COLO829 (cell line): ENCODE results near the gene PCNX2.
A peak's percentile ranks its signal among the peaks of the same experiment; 100 is the strongest.

ENCODE experiments used
- DNase-seq: peaks from one replicate; pipeline ENCODE4 v3.0.0; 2012; ENCODE audit warnings: low spot score

Gene PCNX2

DNA sequence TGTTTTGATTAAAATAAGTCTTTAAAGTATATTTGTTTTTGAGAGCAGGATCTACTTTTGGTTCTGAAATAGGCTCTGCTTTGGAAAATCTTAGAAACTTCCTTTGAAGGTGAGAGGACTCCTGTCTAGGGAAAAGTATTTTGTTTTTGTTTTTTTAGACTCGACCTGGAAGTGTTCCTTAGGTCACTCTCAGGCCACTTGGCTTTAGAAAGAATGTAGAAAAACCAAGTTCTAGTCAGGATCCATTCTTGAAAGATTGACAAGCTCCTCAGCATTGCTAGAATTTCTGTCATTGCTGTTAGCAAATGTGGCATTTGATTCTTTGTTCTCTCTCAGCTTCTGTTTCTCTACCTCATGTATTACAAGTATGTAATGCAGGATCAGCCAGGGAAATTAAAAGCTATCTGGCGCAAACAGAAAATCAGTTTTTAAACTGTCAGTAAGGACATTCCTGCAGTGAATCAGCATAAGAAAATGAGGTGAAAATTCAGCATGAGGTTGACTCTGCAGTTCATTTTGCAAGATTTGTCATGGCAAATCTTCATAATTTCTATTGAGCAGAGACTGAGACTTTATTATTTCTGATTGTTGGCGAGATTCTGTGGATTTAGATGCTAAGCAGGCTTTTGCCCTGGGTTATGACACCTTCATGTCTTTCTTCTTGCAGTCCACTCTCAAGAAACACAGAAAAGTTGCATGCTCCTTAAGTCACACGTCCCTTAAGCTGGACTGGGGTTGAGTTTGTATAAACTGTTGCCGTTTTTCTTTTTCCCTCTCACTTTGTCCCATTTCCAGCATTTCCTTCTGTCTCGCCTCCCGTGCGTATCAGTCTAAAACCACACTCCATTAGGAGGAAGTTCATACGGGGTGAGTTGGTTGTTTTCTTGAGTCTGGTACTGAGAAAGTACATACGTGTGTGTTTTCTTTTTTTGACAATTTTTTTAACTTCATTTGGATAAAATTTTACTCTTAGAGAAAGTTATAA lies 332.5 kb downstream of the PCNX2 start:
- DNase-seq = no peak

- DNase-seq = no peak
Observed at GRCh38 chr1:232958067-232958466, 337.5 kb downstream of the PCNX2 start.

DNA sequence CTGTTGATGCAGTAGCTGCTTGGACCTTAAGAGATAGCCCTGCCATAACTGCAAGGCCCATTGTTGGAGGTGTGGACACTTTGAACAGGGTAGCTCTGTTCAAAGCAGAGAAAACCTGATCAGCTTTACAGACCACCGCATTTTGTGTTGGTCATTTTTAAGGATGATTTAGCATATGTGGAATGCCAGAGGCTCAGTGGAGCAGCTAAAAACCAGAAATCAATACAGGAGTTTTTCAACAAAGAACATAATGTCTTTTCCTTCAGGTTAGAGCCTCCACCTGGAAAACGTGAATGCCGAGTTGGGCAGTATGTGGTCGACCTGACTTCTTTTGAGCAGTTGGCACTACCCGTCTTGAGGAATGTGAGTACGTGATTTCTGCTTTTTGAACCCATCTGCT lies 339.4 kb downstream of the PCNX2 start:
- no peak for DNase-seq

DNA sequence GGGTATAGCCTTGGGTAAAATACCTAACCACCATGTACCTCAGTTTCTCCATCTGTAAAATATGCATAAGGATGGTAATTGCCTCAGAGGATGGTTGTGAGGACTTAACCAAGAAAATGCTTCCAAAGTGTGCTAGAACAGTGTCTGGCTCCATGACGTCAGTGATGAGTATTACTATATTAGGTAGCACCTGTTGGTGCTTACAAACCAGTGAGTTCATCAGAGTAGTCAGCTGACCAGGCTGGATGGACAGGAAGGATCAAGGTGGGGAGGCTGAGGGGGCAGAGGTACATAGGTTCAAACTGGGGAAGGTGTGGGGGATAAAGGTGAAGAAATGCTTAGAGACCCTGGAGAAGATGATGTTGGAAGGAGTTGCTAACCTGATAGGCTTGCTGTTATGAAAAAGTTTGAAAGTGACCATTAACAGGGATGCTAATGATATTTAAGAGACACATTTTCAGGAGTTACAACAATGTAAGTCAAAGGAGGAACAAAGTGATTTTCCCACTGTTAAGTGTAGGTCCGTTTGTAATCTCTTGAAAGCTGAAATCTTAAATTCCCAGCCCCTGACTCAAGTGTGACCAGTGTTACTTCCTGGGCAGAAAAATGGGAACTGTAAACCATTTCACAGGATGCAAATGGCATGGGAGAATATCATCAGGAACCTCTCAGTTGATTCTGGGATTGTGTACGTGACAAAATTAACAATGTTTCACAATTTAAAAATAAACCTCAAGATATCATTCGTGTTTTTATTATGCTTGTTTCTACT lies 340.7 kb downstream of the PCNX2 start:
- no peak for DNase-seq

- peak; percentile 84 for DNase-seq
Observed at GRCh38 chr1:232952514-232953499, 342.7 kb downstream of the PCNX2 start.

- no peak for DNase-seq
Observed at GRCh38 chr1:232951605-232952004, 343.9 kb downstream of the PCNX2 start.

DNA sequence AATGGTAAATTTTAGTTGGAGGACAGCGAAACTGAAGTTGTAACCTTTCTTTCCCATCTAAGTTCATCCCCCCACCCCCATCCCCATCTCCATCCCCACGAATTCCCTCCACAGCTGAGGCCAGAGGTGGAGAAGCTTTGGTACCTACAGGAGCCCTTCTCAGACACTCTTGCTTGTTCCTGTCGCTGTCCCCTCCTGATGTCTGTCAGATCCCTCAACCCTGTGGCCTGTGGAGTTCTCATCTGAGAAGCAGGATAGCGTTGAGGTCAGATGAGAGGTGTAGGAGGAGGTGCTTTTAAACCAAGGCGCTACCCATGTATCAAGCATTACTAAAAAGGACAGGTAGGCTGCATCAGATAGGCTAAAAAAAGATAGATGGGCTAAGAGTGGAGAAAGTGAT lies 344.3 kb downstream of the PCNX2 start:
- DNase-seq = no peak

DNA sequence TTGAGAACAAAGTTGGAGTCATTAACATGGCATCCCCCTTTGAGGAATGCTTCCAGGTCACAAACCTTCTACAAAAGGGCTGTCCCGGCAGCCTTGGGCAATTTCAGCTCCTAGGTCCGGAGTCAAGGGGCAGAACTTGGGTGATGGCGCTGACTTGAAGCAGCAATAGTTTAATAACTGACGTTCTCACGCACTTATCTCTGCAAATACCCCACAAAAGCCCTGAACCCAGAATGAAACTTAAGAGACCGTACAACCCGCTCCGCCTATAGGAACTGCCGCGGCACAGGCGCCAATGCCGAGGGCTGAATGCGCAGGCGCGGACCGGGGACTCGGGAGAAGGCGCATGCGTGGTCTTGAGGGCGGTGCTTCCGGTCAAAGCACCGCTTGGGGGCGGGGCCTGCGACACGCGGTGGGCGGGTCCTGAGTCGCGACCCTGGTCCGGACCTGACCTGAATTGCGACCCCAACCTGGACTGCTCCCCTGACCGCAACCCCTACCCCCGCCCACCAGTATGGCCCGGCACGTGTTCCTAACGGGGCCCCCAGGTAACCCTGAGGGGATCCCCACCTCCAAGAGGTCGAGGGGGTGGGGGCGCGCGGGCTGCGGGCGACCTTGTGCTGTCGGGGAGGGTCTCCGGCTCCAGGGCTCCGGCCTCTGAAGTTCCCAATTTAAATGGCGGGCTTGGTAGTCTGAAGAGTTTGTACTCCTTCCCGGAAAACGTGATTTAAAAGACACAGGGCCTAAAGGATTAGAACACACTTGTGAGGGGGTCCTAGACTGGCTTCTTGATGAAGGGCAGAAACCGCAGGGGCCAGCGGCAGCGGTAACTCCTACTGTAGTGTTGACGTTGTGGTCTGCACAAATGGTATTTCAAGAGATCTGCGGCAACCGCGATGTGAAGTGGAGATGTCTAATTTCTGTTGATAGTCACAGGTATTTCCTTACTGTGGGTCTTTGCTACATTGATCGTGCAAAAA lies 345.0 kb downstream of the PCNX2 start, which contains the start of gene NTPCR:
NTPCR (plus strand) TSS at position 415 of the 980 bp plus-strand sequence; CDS start at position 515, 100 bp downstream.
- DNase-seq = peak; percentile 99

GRCh38 chr1:232949636-232950196 lies 345.8 kb downstream of the PCNX2 start:
- no peak for DNase-seq

GRCh38 chr1:232944347-232944746 lies 351.2 kb downstream of the PCNX2 start:
- no peak for DNase-seq

DNA sequence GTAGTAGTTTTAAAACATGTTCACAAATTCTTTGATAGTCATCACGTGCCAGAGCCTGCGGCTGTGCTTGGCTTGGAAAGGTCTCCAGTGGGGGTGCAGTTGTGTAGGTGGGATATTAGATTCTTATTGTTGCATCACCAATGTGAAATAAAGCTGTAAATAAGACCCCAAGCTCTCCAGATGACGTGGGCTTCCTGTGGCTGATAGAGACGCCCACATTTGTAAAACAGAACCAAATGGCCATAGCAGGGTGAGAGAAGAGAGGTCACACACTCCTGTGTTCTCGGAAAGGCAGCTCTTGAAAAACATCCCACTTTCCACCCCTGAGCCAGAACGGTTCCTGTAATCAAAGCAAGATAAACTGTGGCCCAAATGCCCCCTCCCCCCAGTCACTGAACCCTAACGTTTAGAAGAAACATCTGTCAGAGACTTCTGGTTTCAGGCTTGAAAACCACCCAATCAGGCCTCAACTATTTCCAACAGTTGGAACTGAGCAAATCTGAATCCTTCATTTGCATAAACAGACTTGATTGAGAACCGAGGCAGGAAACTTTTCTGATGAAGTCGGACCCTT lies 351.8 kb downstream of the PCNX2 start:
- DNase-seq = no peak

DNA sequence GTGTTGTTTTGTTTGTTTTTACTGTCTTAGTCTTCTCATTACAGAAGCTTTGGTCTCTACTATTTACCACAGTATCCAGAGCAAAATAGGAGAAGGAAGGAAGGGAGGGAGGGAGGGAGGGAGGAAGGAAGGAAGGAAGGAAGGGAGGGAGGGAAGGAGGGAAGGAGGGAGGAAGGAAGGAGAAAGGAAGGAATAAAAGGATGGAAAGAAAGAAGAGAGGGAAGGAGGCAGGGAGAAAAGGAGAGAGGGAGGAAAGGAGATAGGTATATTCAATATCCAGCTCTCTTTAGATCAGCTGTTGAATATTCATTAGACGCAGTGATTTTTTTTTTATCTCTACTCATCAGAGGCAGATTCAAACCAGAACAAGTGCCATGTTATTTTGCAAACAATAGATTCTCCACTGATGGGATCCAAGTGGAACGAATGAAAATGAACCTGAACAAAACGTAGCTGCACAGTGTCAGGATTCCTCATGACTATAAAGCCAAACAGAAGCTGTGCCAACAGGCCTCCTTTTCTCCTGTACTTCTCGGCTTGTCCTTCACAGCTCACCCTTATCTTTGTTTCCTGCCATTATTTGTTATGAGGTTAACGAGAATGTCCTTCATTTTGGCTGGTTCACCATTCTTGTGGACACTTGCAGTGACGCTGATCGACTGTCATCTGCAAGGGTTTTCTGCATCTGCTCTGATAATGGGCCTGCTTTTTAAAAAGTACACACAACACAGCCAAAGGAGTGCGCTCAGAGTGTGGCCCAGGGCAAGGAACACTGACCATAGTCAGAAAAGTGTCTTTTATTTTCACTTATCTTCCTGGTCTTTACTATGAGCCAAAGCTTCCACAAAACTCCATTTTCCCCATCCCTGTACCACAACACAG lies 352.9 kb downstream of the PCNX2 start:
- DNase-seq = no peak

DNA sequence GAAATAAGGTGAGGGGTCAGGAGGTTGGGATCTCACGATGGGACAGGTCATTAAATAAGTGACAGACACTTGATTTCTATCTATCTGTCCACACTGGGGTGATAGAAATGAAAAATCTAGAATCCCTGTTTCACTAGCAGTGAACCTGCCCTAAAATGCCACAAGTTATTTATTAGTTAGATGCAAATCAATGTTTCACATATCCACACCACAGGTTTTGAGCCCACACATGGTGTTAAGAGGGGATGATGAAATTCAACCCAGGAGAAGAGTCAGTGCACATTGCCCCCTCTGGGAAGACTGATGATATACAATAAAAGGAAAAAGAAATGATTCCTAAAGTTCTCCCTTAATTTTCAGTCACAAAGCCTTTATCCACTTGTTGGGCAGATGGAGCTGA lies 355.3 kb downstream of the PCNX2 start:
- DNase-seq = no peak

DNA sequence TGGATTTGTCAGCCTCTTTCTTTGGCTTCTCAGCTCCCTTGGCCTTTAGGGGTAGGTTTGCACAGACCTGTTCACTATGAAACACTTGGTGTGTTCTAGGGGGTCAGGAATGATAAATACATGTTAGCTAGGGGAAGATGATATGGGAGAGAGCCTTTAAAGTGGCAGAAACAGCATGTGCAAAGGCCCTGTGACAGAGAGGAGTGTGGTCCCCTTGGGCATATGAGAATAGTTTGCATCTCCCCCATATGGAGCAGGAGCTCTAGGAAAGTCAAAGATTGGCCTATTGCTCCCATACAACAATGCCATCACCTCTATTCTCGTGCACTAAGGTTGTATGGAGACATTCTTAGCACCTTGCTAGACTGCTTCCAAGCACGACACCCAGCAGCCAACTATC lies 355.8 kb downstream of the PCNX2 start:
- no peak for DNase-seq

- no peak for DNase-seq
Observed at GRCh38 chr1:232938926-232939325, 356.6 kb downstream of the PCNX2 start.

DNA sequence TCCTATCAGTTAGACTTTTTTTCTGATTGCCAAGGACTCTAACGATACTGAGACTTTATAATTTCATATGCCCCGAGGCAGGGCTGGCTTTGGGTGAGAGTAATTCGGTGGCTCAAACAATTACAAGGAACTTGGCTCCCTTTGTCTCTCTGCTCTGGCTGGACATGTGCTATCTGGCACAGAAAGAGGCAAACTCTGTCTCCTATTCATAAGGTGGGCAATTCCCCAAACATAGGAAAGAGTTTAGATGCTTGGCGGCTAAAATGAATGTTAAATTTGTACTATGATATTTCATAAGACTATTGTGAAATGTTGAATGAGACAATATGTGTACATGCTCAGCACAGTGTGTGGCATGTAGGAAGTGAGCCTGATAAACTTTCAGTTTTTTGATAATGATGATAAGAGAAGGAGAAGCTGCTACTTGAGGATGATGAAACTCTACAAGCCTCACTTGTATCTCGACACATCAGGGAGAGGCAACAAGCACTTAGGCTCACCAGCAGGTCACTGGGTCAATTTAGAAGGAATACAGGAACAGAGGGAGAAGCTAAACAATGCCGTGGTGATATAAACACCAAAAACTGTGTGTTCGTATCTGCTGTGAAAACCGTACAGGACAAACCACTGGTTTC lies 357.7 kb downstream of the PCNX2 start:
- no peak for DNase-seq

GRCh38 chr1:232936941-232937340 lies 358.6 kb downstream of the PCNX2 start:
- DNase-seq = no peak
